HG03097 (cell line): Measurements from ENCODE around the gene SH3GL1.

Source experiments
- ATAC-seq: cut with Tn5 transposase; IDR thresholded peaks from one replicate; pipeline ENCODE4 v1.9.1; 2021; ENCODE audit not compliant: unreplicated experiment, low FRiP score

The SH3GL1 gene

GRCh38 chr19:4366666-4367335 lies 33.5 kb downstream of the SH3GL1 start:
- no peak for ATAC-seq

- ATAC-seq: no peak
These were observed 34.3 kb downstream of the SH3GL1 start for GRCh38 chr19:4365791-4366665.

GRCh38 chr19:4365341-4365740 lies 35.0 kb downstream of the SH3GL1 start:
- ATAC-seq: no peak

GRCh38 chr19:4363571-4364304 lies 36.6 kb downstream of the SH3GL1 start:
- no peak for ATAC-seq

- no peak for ATAC-seq
These were observed 37.4 kb downstream of the SH3GL1 start for GRCh38 chr19:4362831-4363545.

- ATAC-seq: no peak
These were observed 38.1 kb downstream of the SH3GL1 start for GRCh38 chr19:4362101-4362828.

GRCh38 chr19:4361152-4362046 lies 38.9 kb downstream of the SH3GL1 start:
- no peak for ATAC-seq

GRCh38 chr19:4360641-4361151 lies 39.7 kb downstream of the SH3GL1 start:
- no peak for ATAC-seq

GRCh38 chr19:4360081-4360569 lies 40.2 kb downstream of the SH3GL1 start:
- ATAC-seq: no peak

- ATAC-seq: no peak
These were observed 40.7 kb downstream of the SH3GL1 start for GRCh38 chr19:4359627-4360000.

GRCh38 chr19:4358709-4359626 lies 41.4 kb downstream of the SH3GL1 start:
- ATAC-seq: no peak

GRCh38 chr19:4357921-4358326 lies 42.4 kb downstream of the SH3GL1 start:
- no peak for ATAC-seq

GRCh38 chr19:4357095-4357797 lies 43.1 kb downstream of the SH3GL1 start:
- no peak for ATAC-seq

- ATAC-seq: no peak
These were observed 45.5 kb downstream of the SH3GL1 start for GRCh38 chr19:4354897-4355296.

- ATAC-seq: no peak
These were observed 46.1 kb downstream of the SH3GL1 start for GRCh38 chr19:4354282-4354681.

GRCh38 chr19:4352701-4353121 lies 47.6 kb downstream of the SH3GL1 start:
- ATAC-seq: no peak

GRCh38 chr19:4350726-4351125 lies 49.6 kb downstream of the SH3GL1 start:
- no peak for ATAC-seq
